NB4 (cell line): Measurements from ENCODE around the gene ARMC7.

Source experiments
- CTCF ChIP-seq: IDR thresholded peaks from one replicate; pipeline ENCODE4 v1.5.1; 2012; ENCODE audit warnings: low read depth, low read length
- POLR2A ChIP-seq: IDR thresholded peaks from 2 replicates; pipeline ENCODE4 v1.6.1; 2011; ENCODE audit warnings: mild to moderate bottlenecking; ENCODE audit not compliant: insufficient read length; ENCODE audit errors: extremely low read depth

DNA sequence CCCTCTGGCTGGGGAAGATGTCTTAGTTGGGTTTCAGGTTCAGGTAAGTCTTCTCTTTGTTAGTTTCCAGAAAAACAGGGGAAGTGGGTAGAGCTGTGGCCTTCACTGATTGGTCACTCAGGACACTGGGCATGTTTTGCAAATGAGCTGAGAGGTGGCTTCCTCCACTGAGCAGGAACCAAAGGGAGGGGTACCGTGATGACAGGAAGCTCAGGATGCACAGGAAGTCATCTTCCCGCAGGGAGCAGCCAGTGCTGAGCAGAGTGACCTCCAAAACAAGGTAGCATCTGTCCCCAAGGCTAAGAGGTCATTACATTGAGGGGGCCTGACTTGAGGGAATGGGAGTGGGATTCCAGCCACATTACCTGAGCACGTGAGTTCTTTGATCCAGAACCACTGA lies 16.2 kb downstream of the ARMC7 start:
- TF ChIP-seq CTCF = no peak
- TF ChIP-seq POLR2A = no peak
